COLO829 (cell line): ENCODE data around the gene SLMAP.
A peak's percentile ranks its signal among the peaks of the same experiment; 100 is the strongest.

Experiments
- DNase-seq: peaks from one replicate; pipeline ENCODE4 v3.0.0; 2012; ENCODE audit warnings: low spot score

The SLMAP gene

DNA sequence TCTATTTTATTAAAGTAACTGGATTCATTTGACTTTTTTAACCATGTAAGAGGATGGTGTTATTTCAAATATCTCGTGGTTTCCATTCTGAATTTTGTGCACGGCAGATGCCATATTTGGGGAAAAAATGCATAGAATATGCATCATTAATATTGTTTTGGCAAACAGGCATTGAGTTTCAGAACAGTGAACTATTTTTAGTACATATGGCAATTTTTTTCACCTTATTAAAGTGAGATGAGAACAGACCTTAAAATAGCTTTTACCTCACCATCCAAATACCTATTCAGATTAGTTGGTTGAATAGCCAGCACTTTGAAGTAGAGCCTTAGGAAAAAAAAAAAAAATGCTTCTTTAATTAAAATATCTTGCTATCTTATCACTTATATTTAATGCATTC lies 134.8 kb downstream of the SLMAP start:
- DNase-seq = no peak

DNA sequence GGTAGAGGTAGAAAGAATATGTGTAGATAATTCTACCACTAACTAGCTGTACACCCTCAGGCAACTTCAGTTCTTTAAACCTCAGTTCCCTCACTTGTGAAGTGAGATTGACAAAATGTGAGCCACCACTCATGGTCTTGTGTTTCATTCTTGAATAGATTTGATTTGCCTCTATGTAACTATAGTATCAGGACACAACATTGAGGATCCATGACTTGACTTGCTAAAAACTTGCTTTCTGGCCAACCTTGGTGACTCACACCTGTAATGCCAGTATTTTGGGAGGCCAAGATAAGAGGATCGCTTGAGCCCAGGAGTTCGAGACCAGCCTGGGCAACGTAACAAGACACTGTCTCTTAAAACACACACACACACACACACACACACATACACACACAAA lies 136.3 kb downstream of the SLMAP start:
- DNase-seq = no peak

DNA sequence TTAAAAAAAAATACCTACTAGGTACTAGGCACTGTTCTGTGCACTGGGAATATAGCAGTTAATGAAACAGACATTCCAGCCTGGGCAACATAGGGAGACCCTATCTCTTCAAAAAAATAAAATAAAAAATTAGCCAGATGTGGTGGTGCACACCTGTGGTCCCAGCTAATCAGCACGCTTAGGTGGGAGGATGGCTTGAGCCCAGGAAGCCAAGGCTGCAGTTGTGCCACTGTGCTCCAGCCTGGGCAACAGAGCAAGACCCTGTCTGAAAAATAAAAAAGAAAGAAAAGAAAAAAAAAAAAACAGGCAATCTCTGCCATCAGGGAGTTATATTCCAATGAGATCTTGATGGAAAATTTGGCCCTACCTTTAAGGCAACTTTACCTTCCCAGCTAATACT lies 137.0 kb downstream of the SLMAP start:
- no peak for DNase-seq

DNA sequence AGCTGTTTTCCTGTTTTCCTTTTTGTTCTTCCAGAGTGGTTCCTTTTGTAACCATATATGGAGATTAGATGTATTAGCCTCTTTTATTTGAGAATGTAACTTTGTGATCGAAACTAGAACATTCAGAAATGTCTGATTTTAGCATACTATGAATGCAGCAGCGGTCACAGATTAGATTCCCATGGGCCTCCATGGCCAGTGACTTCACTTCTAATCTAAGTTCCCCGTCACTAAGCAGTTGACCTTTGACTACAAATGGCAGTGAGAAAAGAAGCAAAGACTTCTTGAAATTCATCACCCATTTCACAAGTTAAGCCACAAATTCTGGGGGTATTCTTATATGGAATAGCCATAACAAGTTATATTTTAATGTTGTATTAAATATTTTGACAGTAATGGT lies 137.6 kb downstream of the SLMAP start:
- no peak for DNase-seq

DNA sequence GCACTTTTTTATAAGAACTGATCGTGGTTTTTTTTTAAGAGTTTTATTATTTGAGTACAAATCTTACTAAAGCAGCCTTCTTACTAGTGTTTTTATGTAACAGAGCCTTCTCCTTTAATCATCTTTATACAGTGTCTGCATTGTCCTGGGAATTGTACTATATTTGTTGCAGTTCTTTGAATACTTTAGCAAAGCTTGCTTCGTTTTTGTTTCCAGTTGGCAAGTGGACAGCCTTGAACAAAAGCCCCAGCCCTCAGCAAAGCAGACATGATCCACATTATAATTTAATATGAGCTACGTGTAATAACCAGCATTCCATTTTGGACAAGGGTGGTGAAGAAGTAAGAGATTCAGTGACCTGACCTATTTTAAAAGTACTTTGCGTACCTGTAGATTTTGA lies 139.9 kb downstream of the SLMAP start:
- DNase-seq = no peak

DNA sequence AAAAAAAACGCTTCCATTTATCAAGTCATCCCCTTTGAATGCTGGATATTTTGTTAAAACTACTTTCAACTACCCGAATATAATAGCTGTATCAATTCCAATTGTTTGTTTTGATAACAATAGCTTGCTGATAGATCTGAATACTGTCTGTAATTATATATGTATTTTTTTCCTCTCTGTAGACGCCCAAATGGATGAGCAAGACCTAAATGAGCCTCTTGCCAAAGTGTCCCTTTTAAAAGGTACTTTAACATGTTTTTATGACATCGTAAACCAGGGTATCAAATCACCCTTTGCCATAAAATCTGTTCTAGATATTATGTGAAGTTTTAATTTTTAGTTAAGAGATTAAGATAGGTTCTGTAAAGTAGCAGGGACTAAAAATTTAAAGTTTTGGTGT lies 140.6 kb downstream of the SLMAP start:
- no peak for DNase-seq

DNA sequence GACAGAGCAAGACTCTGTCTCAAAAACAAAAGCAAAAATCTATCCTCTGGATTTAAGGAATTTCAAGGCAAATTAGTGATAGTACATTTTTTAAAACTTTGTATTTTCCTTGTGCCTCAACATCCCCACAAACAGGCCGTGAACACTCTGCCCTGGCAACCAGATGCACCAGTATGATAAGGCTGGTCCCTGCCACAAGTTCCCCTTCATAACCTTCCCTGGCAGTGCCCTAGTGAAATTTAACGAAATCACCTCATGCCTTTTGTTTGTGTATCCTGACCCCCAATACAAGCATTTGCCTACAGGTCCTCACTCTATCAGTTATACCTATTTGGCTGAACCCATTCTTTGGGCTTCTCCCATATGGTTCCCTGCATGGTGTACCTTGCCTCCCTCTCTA lies 144.7 kb downstream of the SLMAP start:
- no peak for DNase-seq

DNA sequence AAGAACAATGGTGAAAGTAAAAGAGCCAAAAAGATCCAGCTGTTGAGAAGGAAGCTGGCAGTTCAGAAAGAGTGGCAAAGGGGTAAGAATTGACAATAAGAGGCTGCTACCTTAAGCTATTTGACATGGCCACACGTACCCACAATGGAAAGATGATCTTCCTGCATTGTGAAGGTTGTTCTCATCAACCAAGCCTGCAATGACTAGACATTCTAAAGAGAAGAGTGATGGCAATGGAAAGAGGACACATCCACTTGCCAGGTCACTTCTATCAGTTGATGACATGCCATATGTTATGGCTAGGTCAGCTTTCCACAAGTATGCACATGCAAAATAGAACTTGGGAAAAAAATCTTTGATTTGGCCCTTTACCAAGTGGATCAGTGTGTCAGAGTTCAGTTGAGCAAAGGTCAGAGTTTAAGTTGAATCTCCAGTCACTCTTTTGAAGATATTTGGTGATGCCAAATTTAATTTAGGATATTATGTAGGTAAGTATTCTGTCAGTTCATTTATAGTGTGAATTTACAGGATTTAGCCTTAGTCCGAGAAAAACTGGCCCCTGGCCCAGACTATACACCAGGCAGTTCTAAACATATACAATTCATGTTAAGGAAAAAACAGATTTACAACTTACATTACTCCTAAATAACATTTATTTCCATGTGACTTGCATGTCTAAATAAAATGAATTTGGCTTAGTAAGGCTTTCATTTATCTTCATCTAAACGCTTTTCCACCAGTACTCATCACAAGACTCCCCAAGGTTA lies 147.2 kb downstream of the SLMAP start:
- DNase-seq = no peak

DNA sequence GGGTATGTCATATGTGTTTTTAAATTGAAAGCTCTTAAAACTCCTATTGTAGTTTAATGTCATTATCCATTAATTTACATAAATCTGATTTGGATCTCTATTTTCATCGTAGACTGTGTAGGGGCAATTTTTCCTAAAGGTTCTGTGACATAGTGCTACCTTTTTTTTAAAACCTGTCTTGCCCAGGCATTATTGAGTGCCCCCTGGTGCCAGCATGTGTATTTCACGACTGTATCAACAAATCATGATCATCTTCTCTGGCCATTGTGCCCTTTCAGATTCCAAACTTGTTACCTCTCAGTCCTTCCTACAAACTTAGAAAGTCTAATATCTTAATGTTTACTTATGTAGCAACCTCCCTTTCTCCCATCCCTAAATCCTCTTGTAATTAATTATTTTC lies 154.9 kb downstream of the SLMAP start:
- DNase-seq = peak; percentile 39

DNA sequence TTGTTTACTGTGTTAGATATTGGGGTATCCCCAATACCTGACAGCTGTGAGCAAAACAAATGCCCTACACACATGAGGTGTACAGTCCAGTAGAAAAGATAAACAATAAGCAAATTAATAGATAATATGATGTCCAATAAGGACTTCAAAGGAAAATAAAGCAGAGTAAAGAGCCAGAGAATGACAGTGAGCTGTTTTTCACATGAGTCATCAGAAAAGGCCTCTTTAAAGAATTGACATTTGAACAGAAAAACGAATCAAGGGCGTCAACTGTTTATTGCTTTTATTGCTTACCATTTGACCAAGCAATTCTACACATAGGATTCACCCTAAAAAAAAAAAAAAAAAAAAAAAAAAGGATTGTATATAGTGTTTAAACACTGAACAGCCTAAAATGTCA lies 155.5 kb downstream of the SLMAP start:
- DNase-seq = peak; percentile 58

DNA sequence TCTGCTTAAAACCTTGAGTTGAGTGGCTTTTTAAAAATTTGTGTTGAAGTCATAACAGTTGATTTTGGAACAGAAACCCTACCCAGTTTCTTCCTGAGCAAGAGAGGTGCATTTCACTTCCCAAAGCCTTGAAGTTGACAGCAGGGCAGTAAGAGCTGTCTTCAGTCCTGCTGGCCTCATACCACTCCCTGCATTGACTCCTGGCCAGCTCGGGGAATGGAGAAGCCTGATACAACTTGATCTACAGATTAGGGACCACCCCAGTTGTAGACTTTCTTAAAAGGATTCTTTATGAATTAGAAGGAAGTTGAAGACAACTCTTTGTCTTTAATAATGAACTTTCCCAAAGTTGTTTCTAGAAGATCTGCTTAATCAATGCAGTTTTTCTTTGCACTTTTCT lies 161.5 kb downstream of the SLMAP start:
- no peak for DNase-seq

DNA sequence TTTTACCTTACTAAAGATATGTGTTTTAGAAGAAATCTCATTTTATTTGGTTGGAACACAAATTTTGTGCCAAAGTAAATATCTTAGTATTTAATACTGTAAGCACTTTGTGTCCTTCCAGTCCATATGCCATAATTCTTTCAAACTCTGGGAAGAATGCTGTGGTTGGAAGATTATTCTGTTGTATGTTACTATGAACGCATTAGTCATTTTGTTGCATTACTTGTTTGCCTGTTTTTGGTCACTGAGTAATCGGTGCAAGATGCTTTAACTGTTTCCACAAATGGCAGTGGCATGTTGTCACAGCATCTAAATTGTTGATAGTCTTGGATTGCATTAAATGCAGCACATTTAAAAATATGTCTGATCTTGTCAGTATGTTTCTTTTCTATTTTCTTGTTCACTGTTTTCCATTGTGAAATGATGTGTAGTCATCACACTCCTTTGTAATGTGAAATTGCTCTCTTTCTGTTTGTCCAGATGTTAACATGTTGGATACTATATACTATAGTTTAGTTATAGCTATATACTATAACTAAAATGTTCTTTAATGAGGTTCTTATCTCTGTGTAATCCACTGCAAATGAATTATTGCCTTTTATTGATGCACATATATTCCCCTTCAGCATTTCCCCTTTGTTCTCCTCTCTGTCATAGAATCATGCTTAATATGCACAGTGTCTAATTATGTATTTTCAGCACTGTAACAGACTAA lies 162.2 kb downstream of the SLMAP start:
- DNase-seq = no peak

DNA sequence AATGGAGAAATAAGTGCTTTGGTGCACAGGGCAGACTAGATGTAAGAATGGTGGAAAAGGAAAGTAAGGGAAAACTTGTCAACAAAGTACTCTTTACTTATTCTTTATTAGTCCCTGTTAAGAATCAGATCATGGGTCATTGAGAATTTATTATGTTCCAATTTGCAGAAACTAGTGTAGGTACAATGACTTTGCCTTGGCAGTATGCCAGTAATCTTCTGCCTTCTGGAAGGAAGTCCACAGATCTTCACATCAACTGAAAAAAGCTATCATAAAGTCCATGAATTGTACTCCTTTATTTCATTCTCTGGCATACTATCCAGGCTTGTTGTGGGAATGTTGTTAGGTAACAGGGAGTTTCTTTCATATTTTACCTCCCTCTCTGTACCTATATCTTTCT lies 163.9 kb downstream of the SLMAP start:
- no peak for DNase-seq

DNA sequence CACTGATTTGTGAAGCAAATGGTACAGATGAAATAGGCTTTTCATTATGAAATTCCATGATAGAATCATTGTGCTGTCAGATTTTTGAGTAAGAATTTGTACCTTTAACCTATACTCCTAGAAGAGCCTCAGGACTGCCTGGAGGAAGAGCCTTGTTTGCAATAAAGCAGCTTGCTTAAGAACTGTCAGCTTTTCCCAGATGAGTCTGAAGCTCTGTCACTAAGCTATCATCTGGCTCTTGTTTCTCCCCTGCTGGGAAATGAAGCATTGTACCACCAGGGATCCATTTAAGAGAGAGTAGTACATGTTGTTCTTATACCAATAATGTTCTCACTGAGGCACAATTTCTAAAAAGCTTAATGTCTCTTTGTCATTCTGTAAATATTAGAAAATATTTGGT lies 167.0 kb downstream of the SLMAP start:
- no peak for DNase-seq

DNA sequence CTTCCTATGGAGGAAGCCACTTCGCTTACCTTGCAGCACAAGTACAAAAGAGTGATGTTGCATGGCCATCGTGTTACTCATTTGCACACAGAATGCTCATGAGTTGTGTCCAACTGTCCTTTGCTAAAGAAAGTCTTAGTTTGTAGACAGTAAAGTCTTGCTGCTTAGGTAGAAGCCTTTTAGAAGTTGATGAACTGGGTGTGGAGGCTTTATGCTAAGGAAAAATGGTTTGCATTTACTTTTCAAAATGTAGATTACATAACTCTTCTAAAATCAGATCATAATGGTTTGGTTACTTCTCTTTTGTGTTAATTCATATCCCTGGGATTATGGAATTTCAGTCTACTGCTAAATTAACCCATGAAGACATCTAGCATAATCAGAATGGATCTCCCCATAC lies 167.6 kb downstream of the SLMAP start:
- no peak for DNase-seq

DNA sequence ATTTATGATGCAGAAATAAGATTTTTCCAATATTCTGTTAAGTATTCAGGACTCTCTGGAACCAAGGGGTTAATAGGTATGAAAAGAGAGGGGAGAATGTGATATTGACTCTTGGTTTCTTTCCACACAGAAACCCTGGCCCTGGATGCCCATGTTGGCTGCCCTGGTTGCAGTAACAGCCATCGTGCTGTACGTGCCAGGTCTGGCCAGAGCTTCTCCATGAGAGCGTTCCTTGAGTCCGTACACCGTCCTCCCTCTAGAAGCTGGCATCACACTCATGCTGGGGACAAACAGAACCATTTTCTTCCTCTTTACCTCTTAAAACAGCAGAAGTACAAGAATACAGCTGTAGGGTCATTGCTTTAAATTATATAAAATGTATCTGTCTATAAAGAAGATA lies 171.1 kb downstream of the SLMAP start:
- no peak for DNase-seq

DNA sequence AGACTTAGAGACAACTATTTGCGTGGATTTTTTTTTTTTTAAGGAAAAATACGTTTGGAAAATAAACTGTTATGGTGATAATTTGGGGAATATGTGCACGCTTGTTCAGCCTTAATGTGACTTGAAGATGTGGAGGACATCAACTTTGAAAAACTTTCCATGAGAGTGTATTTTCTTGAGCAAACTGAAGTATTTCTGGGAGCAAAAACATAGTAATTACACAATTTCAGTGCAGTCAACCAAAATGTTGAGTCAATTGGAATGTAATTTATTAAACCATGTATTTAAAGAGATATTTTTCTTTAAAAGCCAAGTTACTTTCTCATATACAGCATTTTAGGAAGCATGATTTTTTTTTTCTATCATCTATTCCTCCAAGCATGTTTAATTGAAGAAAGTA lies 171.8 kb downstream of the SLMAP start:
- no peak for DNase-seq

DNA sequence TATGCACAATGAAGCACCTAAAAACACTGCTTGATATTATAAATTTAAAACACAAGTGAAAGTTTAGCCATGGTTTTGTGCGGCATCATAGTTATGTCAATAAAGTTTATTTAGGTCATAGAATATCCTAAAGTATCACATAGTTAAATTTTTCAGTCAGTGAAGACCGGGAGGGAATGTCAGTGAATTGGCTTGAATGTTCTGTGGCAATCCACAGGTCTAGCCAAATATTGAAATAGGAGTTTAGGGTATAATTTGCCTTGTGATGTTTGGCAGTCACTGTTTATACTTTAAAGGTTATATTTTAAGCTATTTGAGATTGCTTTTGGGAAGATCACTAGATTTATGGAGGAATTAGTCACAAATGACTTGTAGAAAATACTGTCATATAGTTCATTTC lies 172.4 kb downstream of the SLMAP start:
- no peak for DNase-seq

DNA sequence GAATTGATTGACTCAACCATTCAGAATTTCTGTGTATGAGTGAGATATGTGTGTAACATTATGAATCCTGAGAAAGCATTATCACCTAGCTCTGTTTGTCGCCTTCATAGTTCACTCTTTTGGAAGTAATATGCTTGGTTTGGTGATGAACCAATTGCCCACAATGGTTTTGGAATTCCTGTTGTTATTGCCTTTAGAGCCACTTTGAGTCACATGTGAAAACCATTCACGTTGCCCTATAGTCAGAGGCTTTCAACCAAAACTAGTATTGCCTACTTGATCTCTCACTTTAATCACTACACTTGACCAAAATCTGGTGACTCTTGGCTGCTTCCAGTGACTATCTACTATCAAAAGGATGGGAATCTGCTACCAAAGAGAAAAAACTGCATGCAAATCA lies 173.9 kb downstream of the SLMAP start:
- no peak for DNase-seq

DNA sequence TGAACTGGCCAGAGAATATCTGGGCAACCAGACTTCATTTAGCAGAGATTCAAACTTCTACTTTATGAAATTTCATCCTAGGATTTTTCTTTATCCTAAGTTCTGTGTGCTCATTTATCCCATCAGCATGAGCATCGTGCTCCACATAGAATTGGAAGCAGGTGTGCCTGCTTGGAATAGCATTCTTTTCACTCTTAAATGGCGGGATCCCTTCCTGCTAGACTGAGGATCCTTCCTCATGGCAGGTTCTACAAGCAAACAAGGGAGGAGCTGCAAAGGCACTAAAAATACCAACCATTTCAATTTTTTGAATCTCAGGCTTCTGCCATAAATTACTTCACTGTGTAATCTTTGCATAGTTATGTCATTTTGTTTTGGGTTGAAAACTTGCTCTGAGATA lies 177.5 kb downstream of the SLMAP start:
- DNase-seq = no peak

DNA sequence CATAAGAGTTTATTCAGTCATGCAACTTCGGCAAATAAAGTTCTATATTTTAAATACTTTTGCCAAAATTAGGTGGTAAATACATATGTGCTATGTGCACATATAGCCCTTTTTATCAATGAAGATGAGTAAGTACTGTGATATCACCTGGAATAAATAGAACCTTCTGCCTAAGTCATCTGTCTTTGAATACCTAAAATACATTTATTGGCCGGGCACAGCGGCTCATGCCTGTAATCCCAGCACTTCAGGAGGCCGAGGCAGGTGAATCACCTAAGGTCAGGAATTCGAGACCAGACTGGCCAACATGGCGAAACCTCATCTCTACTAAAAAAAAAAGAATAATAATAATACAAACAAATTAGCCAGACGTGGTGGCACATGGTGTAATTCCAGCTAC lies 178.3 kb downstream of the SLMAP start:
- no peak for DNase-seq

DNA sequence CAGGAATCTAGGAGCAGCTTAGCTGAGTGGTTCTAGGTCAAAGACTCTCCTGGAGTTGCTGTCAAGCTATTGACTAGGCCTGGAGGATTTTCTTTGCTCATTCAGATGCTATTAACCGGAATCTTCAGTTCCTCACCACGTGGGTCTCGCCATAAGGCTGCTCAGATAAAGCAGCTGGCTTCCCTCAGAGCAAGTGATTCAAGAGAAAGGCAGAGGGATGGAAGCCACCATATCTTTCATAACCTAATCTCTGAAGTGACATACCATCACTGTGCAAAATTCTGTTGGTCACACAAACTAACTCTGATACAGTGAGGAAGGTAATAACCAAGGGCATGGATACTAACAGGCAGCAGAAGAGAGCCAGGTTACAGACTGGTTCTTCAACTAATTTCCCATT lies 179.4 kb downstream of the SLMAP start:
- DNase-seq = no peak

DNA sequence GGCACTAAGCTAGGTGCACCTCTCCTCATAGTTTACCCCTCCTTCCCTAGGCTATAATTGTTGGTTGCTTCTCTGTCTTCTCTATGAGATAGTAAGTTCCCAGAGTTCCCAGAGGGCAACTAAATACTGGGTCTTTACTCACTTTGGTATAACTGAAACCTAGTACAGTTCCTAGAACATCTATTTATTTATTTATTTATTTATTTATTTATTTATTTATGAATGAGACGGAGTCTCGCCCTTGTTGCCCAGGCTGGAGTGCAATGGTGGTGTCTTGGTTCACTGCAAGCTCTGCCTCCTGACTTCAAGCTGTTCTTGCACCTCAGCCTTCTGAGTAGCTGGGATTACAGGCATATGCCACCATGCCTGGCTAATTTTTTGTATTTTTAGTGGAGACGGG lies 181.0 kb downstream of the SLMAP start:
- DNase-seq = no peak

DNA sequence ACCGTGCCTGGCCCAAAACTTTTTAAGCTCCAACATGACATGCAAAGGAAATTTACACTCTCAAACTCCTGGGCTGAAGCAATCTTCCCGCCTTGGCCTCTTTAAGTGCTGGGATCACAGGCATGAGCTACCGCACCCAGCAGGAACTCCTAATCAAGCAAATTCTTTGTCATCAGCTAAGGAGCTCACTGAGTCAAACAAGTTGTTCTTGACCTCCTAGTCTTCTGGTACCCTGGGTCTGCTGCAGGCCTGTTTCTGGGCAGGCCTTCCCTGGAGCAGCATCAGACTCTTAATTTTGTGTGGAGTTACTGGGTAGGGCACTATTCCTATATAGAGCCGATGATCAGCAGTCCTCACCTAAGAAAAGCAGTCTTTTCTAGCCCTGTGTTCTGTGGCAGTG lies 183.7 kb downstream of the SLMAP start:
- DNase-seq = no peak
